Keratinocyte (primary cell): ENCODE data around the gene ASTN2. TPM values are rescaled to one million over a fixed set of nuclear protein-coding genes. Genes with fewer than 3 reads are reported as not detected.
A peak's percentile ranks its signal among the peaks of the same experiment; 100 is the strongest.

ENCODE experiments used
- DNase-seq: peaks from one replicate; pipeline ENCODE4 v3.0.0-alpha.2; 2011; ENCODE audit warnings: low read depth, missing footprints, low spot score
- FAIRE-seq: peaks from 2 replicates; lab custom pipeline; 2011; peaks lifted over from hg19 to GRCh38; lab: Jason Lieb, UNC
- H2AFZ ChIP-seq: 2 replicates; pipeline ENCODE4 v1.6.0; 2012; ENCODE audit warnings: low read length, control low read depth, inconsistent platforms; ENCODE audit not compliant: control insufficient read depth
- H3K27ac ChIP-seq: 2 replicates; pipeline ENCODE4 v1.5.1; 2011; ENCODE audit warnings: low read length; ENCODE audit not compliant: control insufficient read depth, insufficient read depth
- H3K27me3 ChIP-seq: 3 replicates; pipeline ENCODE4 v1.6.0; 2011; ENCODE audit warnings: low read length; ENCODE audit not compliant: control insufficient read depth, insufficient read depth; ENCODE audit errors: extremely low read depth
- H3K36me3 ChIP-seq, 2 experiments: 2 replicates in 1 of 2; 3 replicates in 1 of 2; pipeline ENCODE4 v1.5.1; 2011; ENCODE audit warnings: low read length in 2 of 2, mild to moderate bottlenecking in 1 of 2; ENCODE audit not compliant: control insufficient read depth in 2 of 2, insufficient read depth in 2 of 2; ENCODE audit errors: extremely low read depth in 1 of 2
- H3K4me1 ChIP-seq: 3 replicates; pipeline ENCODE4 v1.5.1; 2011; ENCODE audit warnings: low read length; ENCODE audit not compliant: control insufficient read depth, insufficient read depth; ENCODE audit errors: extremely low read depth
- H3K4me2 ChIP-seq: 3 replicates; pipeline ENCODE4 v1.6.0; 2011; ENCODE audit warnings: low read depth, low read length; ENCODE audit not compliant: control insufficient read depth, insufficient read depth; ENCODE audit errors: extremely low read depth
- H3K4me3 ChIP-seq, 3 experiments: fragments of 200-600 bp in 1 of 3; sonication (generic) in 1 of 3; 2 replicates in 2 of 3; 3 replicates in 1 of 3; pipeline ENCODE4 v1.5.1; 2011 to 2016; ENCODE audit warnings: low read length in 3 of 3, mild to moderate bottlenecking in 3 of 3, control low read depth in 2 of 3, inconsistent platforms in 1 of 3, low read depth in 1 of 3, mixed read lengths in 1 of 3, mixed run types in 1 of 3, moderate library complexity in 1 of 3; ENCODE audit not compliant: control insufficient read depth in 2 of 3, insufficient read depth in 2 of 3; ENCODE audit errors: extremely low read depth in 1 of 3
- H3K79me2 ChIP-seq: 2 replicates; pipeline ENCODE4 v1.6.0; 2012; ENCODE audit warnings: low read length; ENCODE audit not compliant: control insufficient read depth, insufficient read depth
- H3K9ac ChIP-seq: 3 replicates; pipeline ENCODE4 v1.6.0; 2011; ENCODE audit warnings: low read length; ENCODE audit not compliant: control insufficient read depth, insufficient read depth; ENCODE audit errors: extremely low read depth
- H3K9me1 ChIP-seq: 3 replicates; pipeline ENCODE4 v1.6.0; 2011; ENCODE audit warnings: low read length; ENCODE audit not compliant: control insufficient read depth, insufficient read depth; ENCODE audit errors: extremely low read depth
- H3K9me3 ChIP-seq: 2 replicates; pipeline ENCODE4 v1.5.1; 2012; ENCODE audit warnings: low read depth, low read length; ENCODE audit not compliant: control insufficient read depth
- H4K20me1 ChIP-seq: 3 replicates; pipeline ENCODE4 v1.6.0; 2011; ENCODE audit warnings: low read length; ENCODE audit not compliant: control insufficient read depth, insufficient read depth; ENCODE audit errors: extremely low read depth
- EZH2 ChIP-seq: IDR thresholded peaks from one replicate; pipeline ENCODE4 v1.6.1; 2012; ENCODE audit warnings: inconsistent platforms, mild to moderate bottlenecking, low read length, moderate library complexity
- dilution Hi-C: fragments of 300-500 bp; cut with MboI; formaldehyde crosslinking; loops from one replicate; pipeline ENCODE4 v1.7.0; 2020; ENCODE audit warnings: low sequenced_read_pairs; ENCODE audit not compliant: extremely low pct_ligation_motif_present
- polyA plus RNA-seq, 5 experiments: library from polyadenylated mRNA; depleted of rRNA in 3 of 5; stranded (reverse) in 3 of 5; stranded (forward) in 1 of 5; unstranded in 1 of 5; fragments of >200 nt; gene quantifications; 1 replicate in 1 of 5; 2 replicates in 3 of 5; 3 replicates in 1 of 5; pipeline versions ENCODE4 v1.2.1 to v1.2.3, GENCODE V29; 2011 to 2012; ENCODE audit warnings: missing spikeins in 2 of 5, low read depth in 1 of 5, low replicate concordance in 1 of 5
- TF ChIP-seq, protein P1 (sequence below), 3 experiments: IDR thresholded peaks in 1 of 3; conservative IDR thresholded peaks in 1 of 3; optimal IDR thresholded peaks in 1 of 3; 2 replicates in 2 of 3; 3 replicates in 1 of 3; pipeline versions ENCODE3 to v1.5.1; 2011; ENCODE audit warnings: low read length in 3 of 3, mild to moderate bottlenecking in 3 of 3, moderate library complexity in 2 of 3, control low read depth in 1 of 3, inconsistent platforms in 1 of 3; ENCODE audit not compliant: insufficient read depth in 2 of 3; ENCODE audit errors: extremely low read depth in 1 of 3

Gene ASTN2
- polyA plus RNA-seq, 1 donor (not counting 4 experiments of a cell fraction or from before 2014, with no cell fraction given), result 0.31 TPM

DNA sequence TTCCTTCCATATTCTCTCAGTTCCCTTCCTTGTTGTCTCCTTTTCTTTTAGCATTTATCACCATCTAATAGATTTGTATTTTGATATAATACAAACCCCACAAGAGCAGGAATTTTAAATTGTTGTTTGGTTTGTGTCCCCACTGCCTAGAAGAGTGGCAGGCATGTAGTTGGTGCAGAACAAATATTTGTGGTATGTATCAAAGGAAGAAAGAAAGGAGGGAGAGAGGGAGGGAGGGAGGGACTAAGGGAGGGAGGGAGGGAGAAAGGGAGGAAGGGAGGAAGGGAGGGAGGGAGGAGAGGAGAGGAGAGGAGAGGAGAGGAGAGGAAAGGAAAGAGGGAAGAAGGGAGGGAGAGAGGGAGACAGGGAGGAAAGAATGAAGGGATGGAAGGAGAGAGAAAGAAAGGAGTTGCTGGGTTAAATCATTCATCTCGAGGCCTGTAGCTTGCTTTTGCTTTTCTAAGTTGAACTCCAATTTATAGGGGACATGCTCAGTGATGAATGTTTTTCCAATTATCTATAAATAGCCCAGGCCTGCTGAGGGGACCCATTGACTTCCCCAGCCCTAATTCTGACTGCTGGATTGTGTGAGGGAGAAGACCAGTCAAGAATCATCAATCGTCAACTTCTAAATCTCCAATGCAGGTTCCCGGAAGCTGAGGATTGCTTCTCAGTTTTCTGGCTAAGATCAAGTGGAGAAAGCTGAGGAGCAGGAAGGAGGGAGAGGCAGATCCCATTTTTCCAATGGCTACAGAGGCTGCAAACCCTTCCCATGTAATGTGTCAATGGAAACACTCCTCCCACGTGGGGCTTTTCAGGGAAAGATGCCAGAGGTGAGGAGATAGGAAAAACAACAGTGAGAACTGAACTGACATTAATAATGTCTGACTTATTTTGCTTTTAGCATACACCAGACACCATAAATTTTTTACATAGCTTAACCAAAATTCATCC is 320.7 kb downstream of the ASTN2 start:
- dilution Hi-C loops, result no loop called here
- Histone ChIP-seq H3K9me3 (no peaks in the 10 kb centered on the region), H3K9me1 (no peaks in the 10 kb centered on the region), H3K4me2 (no peak overlapping the region), H3K36me3 (no peaks in the 10 kb centered on the region), H3K4me3 (no peak overlapping the region), H3K27ac (no peak overlapping the region), H2AFZ (no peak overlapping the region), H3K4me1 (peaks cover 11% of the 10 kb centered on the region), H3K27me3 (no peaks in the 10 kb centered on the region), H3K9ac (no peak overlapping the region), H4K20me1 (no peaks in the 10 kb centered on the region), H3K79me2 (no peaks in the 10 kb centered on the region)
- no peak for TF ChIP-seq EZH2
- TF ChIP-seq, protein P1, sequence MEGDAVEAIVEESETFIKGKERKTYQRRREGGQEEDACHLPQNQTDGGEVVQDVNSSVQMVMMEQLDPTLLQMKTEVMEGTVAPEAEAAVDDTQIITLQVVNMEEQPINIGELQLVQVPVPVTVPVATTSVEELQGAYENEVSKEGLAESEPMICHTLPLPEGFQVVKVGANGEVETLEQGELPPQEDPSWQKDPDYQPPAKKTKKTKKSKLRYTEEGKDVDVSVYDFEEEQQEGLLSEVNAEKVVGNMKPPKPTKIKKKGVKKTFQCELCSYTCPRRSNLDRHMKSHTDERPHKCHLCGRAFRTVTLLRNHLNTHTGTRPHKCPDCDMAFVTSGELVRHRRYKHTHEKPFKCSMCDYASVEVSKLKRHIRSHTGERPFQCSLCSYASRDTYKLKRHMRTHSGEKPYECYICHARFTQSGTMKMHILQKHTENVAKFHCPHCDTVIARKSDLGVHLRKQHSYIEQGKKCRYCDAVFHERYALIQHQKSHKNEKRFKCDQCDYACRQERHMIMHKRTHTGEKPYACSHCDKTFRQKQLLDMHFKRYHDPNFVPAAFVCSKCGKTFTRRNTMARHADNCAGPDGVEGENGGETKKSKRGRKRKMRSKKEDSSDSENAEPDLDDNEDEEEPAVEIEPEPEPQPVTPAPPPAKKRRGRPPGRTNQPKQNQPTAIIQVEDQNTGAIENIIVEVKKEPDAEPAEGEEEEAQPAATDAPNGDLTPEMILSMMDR (optimal IDR thresholded peaks at IDR 0.05 in 1 of 3, IDR thresholded peaks at IDR 0.05 in 1 of 3, conservative IDR thresholded peaks at IDR 0.05 in 1 of 3; ENCODE audit: extremely low read depth in 1 of 3, insufficient read depth in 2 of 3, low read length in 3 of 3), result no peak
- DNase-seq (no peak), FAIRE-seq (no peak)

DNA sequence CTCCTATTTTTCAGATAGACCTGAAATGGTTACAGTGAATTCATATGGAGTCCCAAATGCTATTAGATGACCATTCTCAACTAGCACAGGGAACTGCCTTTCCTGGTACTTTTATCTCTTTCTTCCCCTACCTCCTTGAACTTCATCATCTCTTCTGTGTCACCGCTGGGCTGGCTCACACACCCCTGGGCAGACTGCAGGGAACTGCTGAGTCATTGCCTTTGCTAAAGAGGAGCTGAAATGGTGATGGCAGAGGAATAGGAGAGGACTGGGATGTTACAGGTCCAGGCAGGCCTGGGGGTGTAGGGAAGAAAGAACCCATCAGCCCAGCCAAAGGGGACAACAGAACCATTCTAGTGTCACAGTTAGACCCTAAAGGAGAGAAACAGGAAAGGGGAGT is 322.3 kb downstream of the ASTN2 start:
- Histone ChIP-seq H3K4me3 (no peak overlapping the region), H3K9ac (no peak overlapping the region), H3K9me3 (no peaks in the 10 kb centered on the region), H2AFZ (peak overlapping the region; percentile 57), H3K27ac (no peak overlapping the region), H4K20me1 (no peaks in the 10 kb centered on the region), H3K79me2 (no peaks in the 10 kb centered on the region), H3K36me3 (no peaks in the 10 kb centered on the region), H3K4me1 (peaks cover 7% of the 10 kb centered on the region), H3K4me2 (no peak overlapping the region), H3K27me3 (no peaks in the 10 kb centered on the region), H3K9me1 (no peaks in the 10 kb centered on the region)
- FAIRE-seq, result peak; percentile 83
- dilution Hi-C loops, result no loop called here
- no peak for DNase-seq
- TF ChIP-seq EZH2, result no peak
- TF ChIP-seq, protein P1 (optimal IDR thresholded peaks at IDR 0.05 in 1 of 3, IDR thresholded peaks at IDR 0.05 in 1 of 3, conservative IDR thresholded peaks at IDR 0.05 in 1 of 3; ENCODE audit: extremely low read depth in 1 of 3, insufficient read depth in 2 of 3, low read length in 3 of 3), result no peak
